HEK293T (cell line): Measurements from ENCODE around the gene PRRC2B.
A peak's percentile ranks its signal among the peaks of the same experiment; 100 is the strongest.
"Not testable (repeated sequence)": the region's sequence is repeated elsewhere in the genome, so short reads cannot be mapped to it uniquely, and the experiment has no call there.

Experiments
- CTCF ChIA-PET: fragments of 350-600 bp; formaldehyde crosslinking; extraction: SDS; loops from one replicate; lab custom pipeline; 2021; ENCODE audit warnings: antibody characterized with exemption, inconsistent platforms; lab: Yijun Ruan, JAX
- POLR2A ChIA-PET: fragments of 350-600 bp; formaldehyde crosslinking; extraction: SDS; loops from one replicate; lab custom pipeline; 2020; ENCODE audit warnings: antibody characterized with exemption, inconsistent platforms; lab: Yijun Ruan, JAX
- DNase-seq: peaks from one replicate; pipeline ENCODE4 v3.0.0; 2012; ENCODE audit warnings: mixed read lengths; ENCODE audit errors: extremely low spot score
- ARNT ChIP-seq: fragments of 450-650 bp; IDR thresholded peaks from 2 replicates; pipeline ENCODE4 v1.6.1; 2017; ENCODE audit warnings: mild to moderate bottlenecking
- BHLHE40 ChIP-seq: fragments of 450-650 bp; IDR thresholded peaks from 2 replicates; pipeline ENCODE4 v1.6.1; 2016; ENCODE audit warnings: mild to moderate bottlenecking, moderate library complexity, borderline replicate concordance
- CTBP1 ChIP-seq: fragments of 450-650 bp; IDR thresholded peaks from 2 replicates; pipeline ENCODE4 v1.6.1; 2016; ENCODE audit warnings: borderline replicate concordance
- ELF4 ChIP-seq: fragments of 450-650 bp; IDR thresholded peaks from 2 replicates; pipeline ENCODE4 v1.6.1; 2017; ENCODE audit warnings: antibody characterized with exemption
- FOXA1 ChIP-seq: fragments of 450-650 bp; IDR thresholded peaks from 2 replicates; pipeline ENCODE4 v1.6.1; 2016; ENCODE audit warnings: mild to moderate bottlenecking
- FOXK2 ChIP-seq: fragments of 450-650 bp; IDR thresholded peaks from 2 replicates; pipeline ENCODE4 v1.6.1; 2016; ENCODE audit warnings: mild to moderate bottlenecking
- FOXM1 ChIP-seq: fragments of 450-650 bp; IDR thresholded peaks from 2 replicates; pipeline ENCODE4 v1.6.1; 2017; ENCODE audit warnings: mild to moderate bottlenecking, borderline replicate concordance
- HDGF ChIP-seq: fragments of 450-650 bp; IDR thresholded peaks from 2 replicates; pipeline ENCODE4 v1.6.1; 2017; ENCODE audit warnings: antibody characterized with exemption, borderline replicate concordance
- L3MBTL2 ChIP-seq: fragments of 450-650 bp; conservative IDR thresholded peaks from 2 replicates; pipeline ENCODE4 v1.6.1; 2016; ENCODE audit warnings: mild to moderate bottlenecking
- LEF1 ChIP-seq: fragments of 450-650 bp; IDR thresholded peaks from 2 replicates; pipeline ENCODE4 v1.6.1; 2017; ENCODE audit warnings: mild to moderate bottlenecking, borderline replicate concordance
- NFRKB ChIP-seq: fragments of 450-650 bp; IDR thresholded peaks from 2 replicates; pipeline ENCODE4 v1.6.1; 2016; ENCODE audit warnings: mild to moderate bottlenecking, moderate library complexity
- SP1 ChIP-seq: fragments of 450-650 bp; IDR thresholded peaks from 2 replicates; pipeline ENCODE4 v1.6.1; 2017
- SUZ12 ChIP-seq: fragments of 450-650 bp; IDR thresholded peaks from 2 replicates; pipeline ENCODE4 v1.6.1; 2016; ENCODE audit warnings: mild to moderate bottlenecking
- TARDBP ChIP-seq: fragments of 450-650 bp; IDR thresholded peaks from 2 replicates; pipeline ENCODE4 v1.6.1; 2016
- ZNF384 ChIP-seq: fragments of 450-650 bp; IDR thresholded peaks from 2 replicates; pipeline ENCODE4 v1.6.1; 2016
- TF ChIP-seq, protein P1 (sequence below): fragments of 450-650 bp; IDR thresholded peaks from 2 replicates; pipeline ENCODE4 v1.6.1; 2016

The PRRC2B gene

DNA sequence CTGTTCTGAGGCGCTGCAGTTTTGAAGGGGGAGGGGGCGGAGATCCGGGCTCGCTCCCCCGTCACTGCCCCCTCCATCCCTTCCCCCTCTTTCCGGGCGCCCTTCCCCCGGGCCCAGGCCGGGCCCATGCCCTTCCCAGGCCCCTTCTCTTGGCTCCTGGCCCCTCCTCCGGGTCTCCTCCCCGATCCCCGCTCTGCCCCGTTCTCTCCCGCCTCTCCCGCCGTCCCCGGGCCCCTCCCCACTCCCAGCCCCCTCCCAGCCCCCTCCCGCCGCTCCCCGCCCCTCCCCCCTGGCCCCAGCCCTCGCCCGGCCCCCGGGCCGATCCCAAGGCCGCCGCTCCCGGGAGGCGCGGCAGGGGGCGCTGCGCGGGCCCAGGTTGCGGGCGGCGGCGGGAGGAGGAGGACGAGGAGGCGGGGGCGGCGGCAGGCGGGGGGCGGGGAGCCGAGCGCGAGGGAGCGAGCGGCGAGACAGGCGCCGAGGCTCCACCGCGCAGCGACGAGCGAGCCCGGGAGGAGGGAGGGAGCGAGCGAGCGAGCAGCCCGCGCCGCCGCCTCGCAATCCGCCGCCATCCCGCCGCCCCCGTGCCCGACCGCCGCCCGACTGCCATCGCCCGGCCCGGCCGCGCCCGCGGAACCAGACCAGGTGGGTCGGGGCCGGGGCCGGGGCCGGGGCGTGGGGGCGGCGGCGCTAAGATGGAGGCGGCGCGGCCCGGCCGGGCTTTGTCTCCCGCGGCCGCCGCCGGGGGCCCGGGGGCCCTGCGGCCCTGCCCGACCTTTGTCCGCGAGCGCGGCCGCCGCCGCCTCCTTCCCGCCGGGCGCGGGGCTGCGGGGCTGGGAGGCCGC lies at the start of gene PRRC2B:
Gene PRRC2B (plus strand): TSS at position 465 of the 842 bp plus-strand sequence. CDS start 36,059 bp downstream, outside the sequence.
- TF ChIP-seq SUZ12, result no peak
- no peak for TF ChIP-seq SP1
- TF ChIP-seq ELF4, result no peak
- no peak for TF ChIP-seq NFRKB
- no peak for TF ChIP-seq LEF1
- TF ChIP-seq L3MBTL2, result no peak
- no peak; the same call in 1 of the 2 replicates for TF ChIP-seq FOXM1
- no peak for TF ChIP-seq ZNF384
- TF ChIP-seq CTBP1, result no peak
- no peak for TF ChIP-seq TARDBP
- no peak for TF ChIP-seq ARNT
- TF ChIP-seq, protein P1, sequence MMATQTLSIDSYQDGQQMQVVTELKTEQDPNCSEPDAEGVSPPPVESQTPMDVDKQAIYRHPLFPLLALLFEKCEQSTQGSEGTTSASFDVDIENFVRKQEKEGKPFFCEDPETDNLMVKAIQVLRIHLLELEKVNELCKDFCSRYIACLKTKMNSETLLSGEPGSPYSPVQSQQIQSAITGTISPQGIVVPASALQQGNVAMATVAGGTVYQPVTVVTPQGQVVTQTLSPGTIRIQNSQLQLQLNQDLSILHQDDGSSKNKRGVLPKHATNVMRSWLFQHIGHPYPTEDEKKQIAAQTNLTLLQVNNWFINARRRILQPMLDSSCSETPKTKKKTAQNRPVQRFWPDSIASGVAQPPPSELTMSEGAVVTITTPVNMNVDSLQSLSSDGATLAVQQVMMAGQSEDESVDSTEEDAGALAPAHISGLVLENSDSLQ, result no peak
- TF ChIP-seq BHLHE40, result no peak
- no peak for TF ChIP-seq HDGF
- TF ChIP-seq FOXA1, result no peak
- peak; percentile 89 for DNase-seq
- ChIA-PET POLR2A (interaction anchor here (1.0 to 1.4 kb wide), 3 partner anchors 10 to 21 kb away, joined by 3 to 6 read pairs (median 3); no protein-coding TSS in a partner anchor), CTCF (no interaction called here)

DNA sequence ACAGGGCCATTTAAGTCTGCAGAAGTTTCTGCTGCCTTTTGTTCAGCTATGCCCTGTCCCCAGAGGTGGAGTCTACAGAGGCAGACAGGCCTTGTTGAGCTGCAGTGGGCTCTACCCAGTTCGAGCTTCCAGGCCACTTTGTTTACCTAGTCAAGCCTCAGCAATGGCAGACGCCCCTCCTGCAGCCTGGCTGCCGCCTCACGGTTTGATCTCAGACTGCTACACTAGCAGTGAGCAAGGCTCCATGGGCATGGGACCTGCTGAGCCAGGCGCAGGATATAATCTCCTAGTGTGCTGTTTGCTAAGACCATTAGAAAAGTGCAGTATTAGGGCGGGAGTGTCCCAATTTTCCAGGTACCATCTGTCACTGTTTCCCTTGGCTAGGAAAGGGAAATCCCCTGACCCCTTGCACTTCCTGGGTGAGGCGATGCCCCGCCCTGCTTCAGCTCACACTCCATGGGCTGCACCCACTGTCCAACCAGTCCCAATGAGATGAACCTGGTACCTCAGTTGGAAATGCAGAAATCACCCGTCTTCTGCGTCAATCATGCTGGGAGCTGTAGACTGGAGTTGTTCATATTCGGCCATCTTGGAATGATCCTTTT lies 48.9 kb upstream of the PRRC2B start:
- CTCF ChIA-PET, result interaction anchor here (0.7 kb wide), 1 partner anchor 11 kb away, joined by 3 read pairs; no protein-coding TSS in a partner anchor
- DNase-seq, result not testable (repeated sequence)

DNA sequence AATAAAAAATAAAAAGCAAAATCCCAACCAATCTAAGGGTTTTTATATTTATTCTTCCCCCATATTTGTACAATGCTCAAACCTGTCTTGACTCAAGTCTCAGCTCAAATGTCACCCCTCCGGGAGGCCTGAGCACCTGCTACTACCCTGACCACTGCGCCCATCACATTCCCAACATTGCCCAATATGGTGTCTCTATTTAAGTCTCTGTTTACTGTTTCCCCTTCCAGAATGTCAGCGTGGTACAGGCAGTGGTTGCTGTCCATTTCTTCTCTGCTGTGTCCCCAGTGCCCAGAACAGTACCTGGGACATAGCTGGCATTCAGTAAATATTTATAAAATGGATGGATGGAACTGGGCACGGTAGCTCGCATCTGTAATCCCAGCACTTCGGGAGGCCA lies 47.3 kb upstream of the PRRC2B start:
- TF ChIP-seq, protein P1, result no peak
- TF ChIP-seq BHLHE40 (no peak), L3MBTL2 (no peak), SP1 (no peak), FOXK2 (no peak), SUZ12 (no peak), FOXM1 (no peak), CTBP1 (no peak), NFRKB (no peak), ARNT (no peak), HDGF (no peak), ZNF384 (no peak), TARDBP (no peak), FOXA1 (no peak), LEF1 (no peak), ELF4 (no peak)
- ChIA-PET POLR2A (interaction anchor here (0.6 kb wide), 1 partner anchor 10 kb away, joined by 3 read pairs; no protein-coding TSS in a partner anchor), CTCF (no interaction called here)
- DNase-seq, result no peak

More for the DNA sequence above, 48.9 kb upstream of the PRRC2B start:
- POLR2A ChIA-PET, result not testable (repeated sequence)

DNA sequence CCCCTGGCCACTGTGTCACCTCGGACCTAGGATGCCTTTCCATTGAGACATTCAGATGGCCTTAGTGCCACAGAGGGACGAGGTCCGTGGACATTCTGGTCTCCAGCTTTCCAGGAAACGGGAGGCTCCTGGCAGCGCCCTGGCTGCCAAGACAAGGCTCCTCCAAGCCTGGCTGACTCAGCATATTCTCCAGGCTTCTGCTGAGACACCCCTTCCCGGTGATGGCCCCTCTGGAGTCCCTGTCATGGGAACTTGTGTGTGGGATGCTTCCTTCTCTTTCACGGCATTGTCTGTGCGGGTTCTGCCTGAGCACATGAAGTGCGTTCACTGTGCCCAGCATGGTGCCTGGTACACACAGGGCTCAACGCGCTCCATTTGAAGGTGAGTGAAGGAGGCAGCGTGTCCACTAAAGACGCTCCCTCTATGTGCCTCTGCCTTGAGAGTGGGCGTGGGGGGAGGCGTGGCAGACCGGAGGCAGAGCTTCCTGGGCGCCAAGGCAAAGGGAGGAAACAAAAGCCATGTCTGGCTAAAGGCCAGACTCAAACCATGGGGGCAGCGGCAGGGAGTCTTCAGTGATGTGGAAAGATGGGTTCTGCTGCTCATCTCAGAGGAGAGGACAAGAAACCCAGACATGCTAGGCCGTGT lies 46.4 kb upstream of the PRRC2B start:
- no peak for TF ChIP-seq ZNF384
- TF ChIP-seq CTBP1, result no peak
- ChIA-PET POLR2A (no interaction called here), CTCF (no interaction called here)
- no peak for DNase-seq

DNA sequence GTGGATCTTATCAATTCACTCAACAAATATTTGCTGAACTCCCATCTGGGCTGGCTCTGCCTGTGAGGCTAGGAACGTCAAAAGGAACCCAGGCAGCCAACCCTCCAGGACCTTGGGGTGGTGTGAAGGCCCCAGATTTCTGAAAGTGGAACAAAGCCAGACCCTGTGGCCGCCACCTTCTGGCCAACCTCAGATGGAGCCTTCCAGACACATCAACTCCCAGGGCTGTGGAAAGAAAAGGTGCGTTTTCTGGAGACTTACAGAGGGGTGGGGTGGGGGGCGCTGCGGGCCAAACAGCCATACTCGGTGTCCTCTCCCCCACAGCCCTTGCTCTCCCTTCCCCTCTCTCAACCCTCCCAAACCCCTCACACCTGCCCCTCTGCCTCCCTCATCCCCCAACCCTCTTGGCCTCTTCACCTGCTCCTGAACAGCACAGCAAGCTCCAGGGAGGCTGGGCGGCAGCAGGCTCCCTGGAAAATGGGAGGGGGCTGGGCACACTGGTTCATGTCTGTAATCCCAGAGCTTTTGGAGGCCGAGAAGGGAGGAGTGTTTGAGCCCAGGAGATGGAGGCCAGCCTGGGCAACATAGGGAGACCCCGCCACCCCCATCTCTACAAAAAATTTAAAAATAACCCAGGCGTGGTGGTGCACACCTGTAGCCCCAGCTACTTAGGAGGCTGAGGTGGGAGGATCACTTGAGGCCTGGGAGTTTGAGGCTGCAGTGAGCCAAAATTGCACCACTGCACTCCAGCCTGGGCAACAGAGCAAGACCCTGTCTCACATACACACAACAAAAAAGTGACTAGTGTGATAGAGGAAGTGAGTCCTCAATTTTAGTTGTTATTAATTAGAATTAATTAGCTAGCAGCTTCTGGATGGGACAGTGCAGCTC lies 45.0 kb upstream of the PRRC2B start:
- TF ChIP-seq ARNT, result no peak
- TF ChIP-seq TARDBP, result no peak
- TF ChIP-seq BHLHE40, result no peak
- no peak for TF ChIP-seq FOXM1
- no peak for TF ChIP-seq NFRKB
- TF ChIP-seq LEF1, result no peak
- no peak for TF ChIP-seq ELF4
- no peak for TF ChIP-seq FOXK2
- no peak for TF ChIP-seq SUZ12
- TF ChIP-seq L3MBTL2, result no peak
- TF ChIP-seq, protein P1, result no peak
- TF ChIP-seq SP1, result no peak
- TF ChIP-seq HDGF, result no peak
- TF ChIP-seq CTBP1, result no peak
- TF ChIP-seq FOXA1, result no peak
- no peak for TF ChIP-seq ZNF384
- DNase-seq, result peak; percentile 13
- CTCF ChIA-PET, result interaction anchor here (0.5 to 1.3 kb wide), 9 partner anchors 11 to 398 kb away, joined by 3 to 7 read pairs (median 3); no protein-coding TSS in a partner anchor
- POLR2A ChIA-PET, result interaction anchor here (0.6 kb wide), 1 partner anchor 296 kb away, joined by 3 read pairs; no protein-coding TSS in a partner anchor
